WTC11 (cell line): Measurements from ENCODE around the gene PAPOLG. TPM values are rescaled to one million over a fixed set of nuclear protein-coding genes. Genes with fewer than 3 reads are reported as not detected.

Experiments used
- ATAC-seq: fragments of 200-7000 bp; cut with Tn5 transposase; 2 replicates; pipeline ENCODE4 v1.10.0; 2021; ENCODE audit warnings: mild to moderate bottlenecking, moderate library complexity
- CTCF ChIA-PET: fragments of 300-600 bp; sonication (Branson Sonifier 250); formaldehyde crosslinking; loops from one replicate; lab custom pipeline; 2021; ENCODE audit warnings: antibody characterized with exemption; lab: Charles Lee
- POLR2A ChIA-PET: fragments of 350-600 bp; sonication (Branson Sonifier 250); formaldehyde crosslinking; loops from one replicate; lab custom pipeline; 2021; ENCODE audit warnings: antibody characterized with exemption; lab: Charles Lee
- DNase-seq: peaks from one replicate; pipeline ENCODE4 v3.0.0; 2021; ENCODE audit warnings: low spot score
- H3K27ac Mint-ChIP-seq: 2 replicates; pipeline ENCODE4 v1.8.0; 2021; ENCODE audit warnings: mixed read lengths
- H3K27me3 Mint-ChIP-seq: 2 replicates; pipeline ENCODE4 v1.8.0; 2021; ENCODE audit warnings: low read depth, mild to moderate bottlenecking, moderate library complexity, mixed read lengths
- H3K36me3 Mint-ChIP-seq: 2 replicates; pipeline ENCODE4 v1.8.0; 2021; ENCODE audit warnings: mixed read lengths
- H3K4me1 Mint-ChIP-seq: 2 replicates; pipeline ENCODE4 v1.8.0; 2022; ENCODE audit warnings: mixed read lengths
- H3K4me3 Mint-ChIP-seq: 2 replicates; pipeline ENCODE4 v1.8.0; 2021; ENCODE audit warnings: mild to moderate bottlenecking, moderate library complexity, mixed read lengths
- H3K9me3 Mint-ChIP-seq: 2 replicates; pipeline ENCODE4 v1.8.0; 2021; ENCODE audit warnings: mixed read lengths
- ATF1 ChIP-seq: sonication (generic); formaldehyde crosslinking; IDR thresholded peaks from 2 replicates; pipeline ENCODE4 v1.8.1; 2023; ENCODE audit warnings: mild to moderate bottlenecking, moderate library complexity, missing genetic modification reagents
- CREM ChIP-seq: sonication (generic); formaldehyde crosslinking; IDR thresholded peaks from 2 replicates; pipeline ENCODE4 v1.8.1; 2022; ENCODE audit warnings: mild to moderate bottlenecking, missing genetic modification reagents, moderate library complexity
- ETV6 ChIP-seq: sonication (generic); formaldehyde crosslinking; IDR thresholded peaks from 2 replicates; pipeline ENCODE4 v1.8.1; 2022; ENCODE audit warnings: mild to moderate bottlenecking, missing genetic modification reagents
- GTF2I ChIP-seq: fragments of 250-450 bp; sonication (Bioruptor Pico); conservative IDR thresholded peaks from 2 replicates; pipeline ENCODE4 v1.4.0; 2021; ENCODE audit warnings: mild to moderate bottlenecking
- IRF2 ChIP-seq: sonication (generic); formaldehyde crosslinking; IDR thresholded peaks from 2 replicates; pipeline ENCODE4 v1.8.0; 2022; ENCODE audit warnings: low read depth, missing genetic modification reagents, borderline replicate concordance
- KAT7 ChIP-seq: sonication (generic); formaldehyde crosslinking; IDR thresholded peaks from 2 replicates; pipeline ENCODE4 v1.8.1; 2023; ENCODE audit warnings: missing genetic modification reagents, mild to moderate bottlenecking, borderline replicate concordance
- NFATC4 ChIP-seq: fragments of 250-450 bp; sonication (Bioruptor Pico); IDR thresholded peaks from 2 replicates; pipeline ENCODE4 v1.9.0; 2021; ENCODE audit warnings: mild to moderate bottlenecking
- NFYB ChIP-seq: sonication (generic); formaldehyde crosslinking; conservative IDR thresholded peaks from 2 replicates; pipeline ENCODE4 v1.8.0; 2022; ENCODE audit warnings: low read depth, missing genetic modification reagents
- NR3C1 ChIP-seq: sonication (generic); formaldehyde crosslinking; conservative IDR thresholded peaks from 2 replicates; pipeline ENCODE4 v1.8.1; 2023; ENCODE audit warnings: low read depth, mild to moderate bottlenecking, missing genetic modification reagents
- PRRX2 ChIP-seq: fragments of 250-450 bp; sonication (Bioruptor Pico); IDR thresholded peaks from 2 replicates; pipeline ENCODE4 v1.8.0; 2021; ENCODE audit warnings: mild to moderate bottlenecking
- SP1 ChIP-seq: sonication (generic); formaldehyde crosslinking; conservative IDR thresholded peaks from 2 replicates; pipeline ENCODE4 v1.8.1; 2022; ENCODE audit warnings: missing genetic modification reagents
- TCF7 ChIP-seq: sonication (generic); formaldehyde crosslinking; IDR thresholded peaks from 2 replicates; pipeline ENCODE4 v1.8.0; 2022; ENCODE audit warnings: mild to moderate bottlenecking, low read depth, missing genetic modification reagents, moderate library complexity
- ZBTB21 ChIP-seq: sonication (generic); formaldehyde crosslinking; IDR thresholded peaks from 2 replicates; pipeline ENCODE4 v1.8.1; 2023; ENCODE audit warnings: mild to moderate bottlenecking, missing genetic modification reagents, borderline replicate concordance
- ZNF317 ChIP-seq: sonication (generic); formaldehyde crosslinking; IDR thresholded peaks from 2 replicates; pipeline ENCODE4 v1.8.1; 2023; ENCODE audit warnings: low read depth, mild to moderate bottlenecking, moderate library complexity, missing genetic modification reagents, borderline replicate concordance
- ZNF396 ChIP-seq: fragments of 250-450 bp; sonication (Bioruptor Pico); IDR thresholded peaks from 2 replicates; pipeline ENCODE4 v1.8.0; 2021; ENCODE audit warnings: mild to moderate bottlenecking, moderate library complexity, borderline replicate concordance
- total RNA-seq: library from RNA; stranded (reverse); gene quantifications from 3 replicates; pipeline ENCODE4 v1.2.3, GENCODE V29; 2021
- TF ChIP-seq, protein P1 (sequence below): sonication (generic); formaldehyde crosslinking; IDR thresholded peaks from 2 replicates; pipeline ENCODE4 v1.8.1; 2022; ENCODE audit warnings: mild to moderate bottlenecking, moderate library complexity, missing genetic modification reagents
- TF ChIP-seq, protein P2 (sequence below): sonication (generic); formaldehyde crosslinking; IDR thresholded peaks from 2 replicates; pipeline ENCODE4 v1.8.1; 2023; ENCODE audit warnings: mild to moderate bottlenecking, missing genetic modification reagents, moderate library complexity
- TF ChIP-seq, protein P3 (sequence below): sonication (generic); formaldehyde crosslinking; IDR thresholded peaks from 2 replicates; pipeline ENCODE4 v1.8.1; 2022; ENCODE audit warnings: low read depth, mild to moderate bottlenecking, moderate library complexity, missing genetic modification reagents, borderline replicate concordance
- TF ChIP-seq, protein P4 (sequence below): sonication (generic); formaldehyde crosslinking; conservative IDR thresholded peaks from 2 replicates; pipeline ENCODE4 v1.8.1; 2023; ENCODE audit warnings: mild to moderate bottlenecking, low read depth, missing genetic modification reagents, moderate library complexity
- TF ChIP-seq, protein P5 (sequence below): sonication (generic); formaldehyde crosslinking; IDR thresholded peaks from 2 replicates; pipeline ENCODE4 v1.8.0; 2022; ENCODE audit warnings: mild to moderate bottlenecking, missing genetic modification reagents
- TF ChIP-seq, protein P6 (sequence below): sonication (generic); formaldehyde crosslinking; IDR thresholded peaks from 2 replicates; pipeline ENCODE4 v1.8.0; 2022; ENCODE audit warnings: mild to moderate bottlenecking, missing genetic modification reagents
- TF ChIP-seq, protein P7 (sequence below): sonication (generic); formaldehyde crosslinking; IDR thresholded peaks from 2 replicates; pipeline ENCODE4 v1.8.0; 2022; ENCODE audit warnings: mild to moderate bottlenecking, missing genetic modification reagents

The PAPOLG gene
- total RNA-seq, 1 experiment from 2014 or later, result 22.5 TPM

DNA sequence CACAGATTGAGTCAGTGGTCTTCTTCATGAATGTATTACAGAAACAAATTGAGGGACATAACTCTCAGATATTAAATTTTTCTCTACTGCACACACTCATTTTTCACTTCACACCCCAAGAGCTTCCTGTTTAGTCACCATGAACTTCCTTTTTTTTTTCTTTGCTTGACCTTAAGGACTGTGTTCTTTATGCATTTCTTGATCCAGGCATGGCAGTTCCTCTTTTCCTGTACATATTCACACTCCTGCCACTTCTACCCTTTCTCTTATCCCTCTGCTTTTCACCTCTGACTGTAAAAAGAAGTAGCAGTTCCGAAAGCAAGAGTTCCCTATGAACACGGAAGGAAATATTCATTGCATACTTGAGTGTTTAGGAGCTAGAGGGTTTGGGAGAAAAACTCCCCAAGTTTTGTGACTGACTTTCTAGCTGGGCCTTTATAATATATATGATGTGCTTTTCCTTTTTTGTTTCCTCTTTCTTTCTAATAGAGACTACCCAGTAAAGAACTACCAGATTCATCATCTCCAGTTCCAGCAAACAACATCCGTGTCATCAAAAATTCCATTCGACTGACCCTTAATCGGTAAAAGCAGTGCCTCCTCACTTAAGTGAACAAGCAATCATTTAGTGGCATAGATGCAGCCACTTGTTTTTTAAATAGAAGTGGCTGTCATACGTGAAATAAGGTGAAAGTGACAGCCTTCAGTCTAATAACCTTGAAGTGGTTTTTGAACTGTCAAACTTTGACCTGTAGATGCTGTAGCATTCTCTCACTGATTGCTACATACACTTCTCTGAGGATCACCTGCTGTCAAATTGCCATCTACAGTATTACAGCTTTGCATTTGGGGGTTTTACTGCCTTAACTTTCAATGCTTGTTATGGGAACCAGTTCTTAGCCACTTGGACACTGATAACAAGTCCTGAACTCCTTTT lies 40.8 kb downstream of the PAPOLG start:
- CTCF ChIA-PET, result interaction anchor here (1.1 kb wide), 1 partner anchor 202 kb away, joined by 3 read pairs; no protein-coding TSS in a partner anchor
- no peak for TF ChIP-seq GTF2I
- TF ChIP-seq, protein P1, sequence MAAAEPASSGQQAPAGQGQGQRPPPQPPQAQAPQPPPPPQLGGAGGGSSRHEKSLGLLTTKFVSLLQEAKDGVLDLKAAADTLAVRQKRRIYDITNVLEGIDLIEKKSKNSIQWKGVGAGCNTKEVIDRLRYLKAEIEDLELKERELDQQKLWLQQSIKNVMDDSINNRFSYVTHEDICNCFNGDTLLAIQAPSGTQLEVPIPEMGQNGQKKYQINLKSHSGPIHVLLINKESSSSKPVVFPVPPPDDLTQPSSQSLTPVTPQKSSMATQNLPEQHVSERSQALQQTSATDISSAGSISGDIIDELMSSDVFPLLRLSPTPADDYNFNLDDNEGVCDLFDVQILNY (CRISPR knock-in tag), result no peak
- TF ChIP-seq, protein P2, sequence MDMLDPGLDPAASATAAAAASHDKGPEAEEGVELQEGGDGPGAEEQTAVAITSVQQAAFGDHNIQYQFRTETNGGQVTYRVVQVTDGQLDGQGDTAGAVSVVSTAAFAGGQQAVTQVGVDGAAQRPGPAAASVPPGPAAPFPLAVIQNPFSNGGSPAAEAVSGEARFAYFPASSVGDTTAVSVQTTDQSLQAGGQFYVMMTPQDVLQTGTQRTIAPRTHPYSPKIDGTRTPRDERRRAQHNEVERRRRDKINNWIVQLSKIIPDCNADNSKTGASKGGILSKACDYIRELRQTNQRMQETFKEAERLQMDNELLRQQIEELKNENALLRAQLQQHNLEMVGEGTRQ (CRISPR knock-in tag), result no peak
- TF ChIP-seq, protein P3, sequence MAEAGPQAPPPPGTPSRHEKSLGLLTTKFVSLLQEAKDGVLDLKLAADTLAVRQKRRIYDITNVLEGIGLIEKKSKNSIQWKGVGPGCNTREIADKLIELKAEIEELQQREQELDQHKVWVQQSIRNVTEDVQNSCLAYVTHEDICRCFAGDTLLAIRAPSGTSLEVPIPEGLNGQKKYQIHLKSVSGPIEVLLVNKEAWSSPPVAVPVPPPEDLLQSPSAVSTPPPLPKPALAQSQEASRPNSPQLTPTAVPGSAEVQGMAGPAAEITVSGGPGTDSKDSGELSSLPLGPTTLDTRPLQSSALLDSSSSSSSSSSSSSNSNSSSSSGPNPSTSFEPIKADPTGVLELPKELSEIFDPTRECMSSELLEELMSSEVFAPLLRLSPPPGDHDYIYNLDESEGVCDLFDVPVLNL (CRISPR knock-in tag), result no peak
- TF ChIP-seq ZNF396 (CRISPR knock-in tag), result no peak
- TF ChIP-seq, protein P4, sequence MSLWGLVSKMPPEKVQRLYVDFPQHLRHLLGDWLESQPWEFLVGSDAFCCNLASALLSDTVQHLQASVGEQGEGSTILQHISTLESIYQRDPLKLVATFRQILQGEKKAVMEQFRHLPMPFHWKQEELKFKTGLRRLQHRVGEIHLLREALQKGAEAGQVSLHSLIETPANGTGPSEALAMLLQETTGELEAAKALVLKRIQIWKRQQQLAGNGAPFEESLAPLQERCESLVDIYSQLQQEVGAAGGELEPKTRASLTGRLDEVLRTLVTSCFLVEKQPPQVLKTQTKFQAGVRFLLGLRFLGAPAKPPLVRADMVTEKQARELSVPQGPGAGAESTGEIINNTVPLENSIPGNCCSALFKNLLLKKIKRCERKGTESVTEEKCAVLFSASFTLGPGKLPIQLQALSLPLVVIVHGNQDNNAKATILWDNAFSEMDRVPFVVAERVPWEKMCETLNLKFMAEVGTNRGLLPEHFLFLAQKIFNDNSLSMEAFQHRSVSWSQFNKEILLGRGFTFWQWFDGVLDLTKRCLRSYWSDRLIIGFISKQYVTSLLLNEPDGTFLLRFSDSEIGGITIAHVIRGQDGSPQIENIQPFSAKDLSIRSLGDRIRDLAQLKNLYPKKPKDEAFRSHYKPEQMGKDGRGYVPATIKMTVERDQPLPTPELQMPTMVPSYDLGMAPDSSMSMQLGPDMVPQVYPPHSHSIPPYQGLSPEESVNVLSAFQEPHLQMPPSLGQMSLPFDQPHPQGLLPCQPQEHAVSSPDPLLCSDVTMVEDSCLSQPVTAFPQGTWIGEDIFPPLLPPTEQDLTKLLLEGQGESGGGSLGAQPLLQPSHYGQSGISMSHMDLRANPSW (CRISPR knock-in tag), result no peak
- TF ChIP-seq IRF2, result no peak

DNA sequence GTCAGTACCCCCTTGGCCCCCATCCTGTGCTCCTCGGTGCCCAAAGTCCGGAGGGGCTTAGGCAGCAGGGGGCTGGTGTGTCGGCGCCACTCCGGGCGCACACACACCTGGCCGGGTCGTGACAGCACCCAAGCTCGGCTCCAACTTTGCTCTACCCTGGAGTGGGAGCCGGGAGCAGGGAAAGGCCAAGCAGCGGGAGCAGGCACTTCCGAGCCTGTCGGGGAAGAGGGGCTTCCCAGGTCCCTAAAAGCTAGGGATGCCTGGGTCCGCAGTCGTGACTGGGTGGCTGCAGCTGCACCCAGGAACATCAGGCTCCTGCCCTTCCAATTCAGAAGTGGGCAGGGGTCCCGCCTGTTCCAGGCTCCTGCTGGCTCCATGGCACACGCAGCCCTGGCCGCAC lies 48.4 kb downstream of the PAPOLG start:
- TF ChIP-seq, protein P5, sequence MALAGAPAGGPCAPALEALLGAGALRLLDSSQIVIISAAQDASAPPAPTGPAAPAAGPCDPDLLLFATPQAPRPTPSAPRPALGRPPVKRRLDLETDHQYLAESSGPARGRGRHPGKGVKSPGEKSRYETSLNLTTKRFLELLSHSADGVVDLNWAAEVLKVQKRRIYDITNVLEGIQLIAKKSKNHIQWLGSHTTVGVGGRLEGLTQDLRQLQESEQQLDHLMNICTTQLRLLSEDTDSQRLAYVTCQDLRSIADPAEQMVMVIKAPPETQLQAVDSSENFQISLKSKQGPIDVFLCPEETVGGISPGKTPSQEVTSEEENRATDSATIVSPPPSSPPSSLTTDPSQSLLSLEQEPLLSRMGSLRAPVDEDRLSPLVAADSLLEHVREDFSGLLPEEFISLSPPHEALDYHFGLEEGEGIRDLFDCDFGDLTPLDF (CRISPR knock-in tag), result no peak
- TF ChIP-seq, protein P6, sequence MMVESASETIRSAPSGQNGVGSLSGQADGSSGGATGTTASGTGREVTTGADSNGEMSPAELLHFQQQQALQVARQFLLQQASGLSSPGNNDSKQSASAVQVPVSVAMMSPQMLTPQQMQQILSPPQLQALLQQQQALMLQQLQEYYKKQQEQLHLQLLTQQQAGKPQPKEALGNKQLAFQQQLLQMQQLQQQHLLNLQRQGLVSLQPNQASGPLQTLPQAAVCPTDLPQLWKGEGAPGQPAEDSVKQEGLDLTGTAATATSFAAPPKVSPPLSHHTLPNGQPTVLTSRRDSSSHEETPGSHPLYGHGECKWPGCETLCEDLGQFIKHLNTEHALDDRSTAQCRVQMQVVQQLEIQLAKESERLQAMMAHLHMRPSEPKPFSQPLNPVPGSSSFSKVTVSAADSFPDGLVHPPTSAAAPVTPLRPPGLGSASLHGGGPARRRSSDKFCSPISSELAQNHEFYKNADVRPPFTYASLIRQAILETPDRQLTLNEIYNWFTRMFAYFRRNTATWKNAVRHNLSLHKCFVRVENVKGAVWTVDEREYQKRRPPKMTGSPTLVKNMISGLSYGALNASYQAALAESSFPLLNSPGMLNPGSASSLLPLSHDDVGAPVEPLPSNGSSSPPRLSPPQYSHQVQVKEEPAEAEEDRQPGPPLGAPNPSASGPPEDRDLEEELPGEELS (CRISPR knock-in tag), result no peak
- TF ChIP-seq, protein P2 (CRISPR knock-in tag), result no peak
- TF ChIP-seq, protein P7, sequence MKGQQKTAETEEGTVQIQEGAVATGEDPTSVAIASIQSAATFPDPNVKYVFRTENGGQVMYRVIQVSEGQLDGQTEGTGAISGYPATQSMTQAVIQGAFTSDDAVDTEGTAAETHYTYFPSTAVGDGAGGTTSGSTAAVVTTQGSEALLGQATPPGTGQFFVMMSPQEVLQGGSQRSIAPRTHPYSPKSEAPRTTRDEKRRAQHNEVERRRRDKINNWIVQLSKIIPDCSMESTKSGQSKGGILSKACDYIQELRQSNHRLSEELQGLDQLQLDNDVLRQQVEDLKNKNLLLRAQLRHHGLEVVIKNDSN (CRISPR knock-in tag), result no peak
- TF ChIP-seq ATF1 (CRISPR knock-in tag), result no peak
- TF ChIP-seq NFATC4, result no peak
- no peak for TF ChIP-seq NR3C1
- no peak for TF ChIP-seq PRRX2
- TF ChIP-seq IRF2, result no peak
- no peak for TF ChIP-seq KAT7
- no peak for TF ChIP-seq ZNF396 (CRISPR knock-in tag)
- no peak for TF ChIP-seq TCF7 (CRISPR knock-in tag)
- no peak for TF ChIP-seq ZBTB21
- TF ChIP-seq CREM (CRISPR knock-in tag), result no peak
- no peak for TF ChIP-seq ETV6 (CRISPR knock-in tag)
- TF ChIP-seq ZNF317 (CRISPR knock-in tag), result no peak
- no peak for TF ChIP-seq SP1 (CRISPR knock-in tag)
- TF ChIP-seq NFYB (CRISPR knock-in tag), result no peak
- TF ChIP-seq, all 79 proteins: peak for 0
- POLR2A ChIA-PET, result no interaction called here

More for the DNA sequence above, 40.8 kb downstream of the PAPOLG start:
- POLR2A ChIA-PET, result no interaction called here
- Mint-ChIP-seq H3K4me1 (no peaks in the 10 kb centered on the region), H3K27ac (no peak overlapping the region), H3K27me3 (no peaks in the 10 kb centered on the region), H3K36me3 (peaks cover 48% of the 10 kb centered on the region), H3K4me3 (no peak overlapping the region), H3K9me3 (no peaks in the 10 kb centered on the region)
- ATAC-seq (no peak), DNase-seq (no peak)

More for the DNA sequence above, 48.4 kb downstream of the PAPOLG start:
- Mint-ChIP-seq H3K9me3 (0 out of 2 replicates have a peak, but pooled peaks cover 3% of the 10 kb centered on the region), H3K27me3 (no peaks in the 10 kb centered on the region; the same call in 1 of the 2 replicates), H3K4me3 (no peak overlapping the region), H3K36me3 (peaks cover 4% of the 10 kb centered on the region; the same call in 1 of the 2 replicates), H3K27ac (no peak overlapping the region), H3K4me1 (peaks cover 22% of the 10 kb centered on the region)
- DNase-seq (no peak), ATAC-seq (no peak)
- CTCF ChIA-PET, result interaction anchor here (1.2 to 2.6 kb wide), 3 partner anchors 13 to 194 kb away, joined by 3 to 22 read pairs (median 3); no protein-coding TSS in a partner anchor
